Measurements from ENCODE around the gene PRR9. TPM values are rescaled to one million over a fixed set of nuclear protein-coding genes. Genes with fewer than 3 reads are reported as not detected.
A peak's percentile ranks its signal among the peaks of the same experiment; 100 is the strongest.
"Not testable (repeated sequence)": the region's sequence is repeated elsewhere in the genome, so short reads cannot be mapped to it uniquely, and the experiment has no call there.

PRR9 gene
- total and polyA plus RNA-seq, 8 donors: not detected

GRCh38 chr1:153217744-153218416 lies 496 bp downstream of the PRR9 start:
- TF ChIP-seq, protein P1, sequence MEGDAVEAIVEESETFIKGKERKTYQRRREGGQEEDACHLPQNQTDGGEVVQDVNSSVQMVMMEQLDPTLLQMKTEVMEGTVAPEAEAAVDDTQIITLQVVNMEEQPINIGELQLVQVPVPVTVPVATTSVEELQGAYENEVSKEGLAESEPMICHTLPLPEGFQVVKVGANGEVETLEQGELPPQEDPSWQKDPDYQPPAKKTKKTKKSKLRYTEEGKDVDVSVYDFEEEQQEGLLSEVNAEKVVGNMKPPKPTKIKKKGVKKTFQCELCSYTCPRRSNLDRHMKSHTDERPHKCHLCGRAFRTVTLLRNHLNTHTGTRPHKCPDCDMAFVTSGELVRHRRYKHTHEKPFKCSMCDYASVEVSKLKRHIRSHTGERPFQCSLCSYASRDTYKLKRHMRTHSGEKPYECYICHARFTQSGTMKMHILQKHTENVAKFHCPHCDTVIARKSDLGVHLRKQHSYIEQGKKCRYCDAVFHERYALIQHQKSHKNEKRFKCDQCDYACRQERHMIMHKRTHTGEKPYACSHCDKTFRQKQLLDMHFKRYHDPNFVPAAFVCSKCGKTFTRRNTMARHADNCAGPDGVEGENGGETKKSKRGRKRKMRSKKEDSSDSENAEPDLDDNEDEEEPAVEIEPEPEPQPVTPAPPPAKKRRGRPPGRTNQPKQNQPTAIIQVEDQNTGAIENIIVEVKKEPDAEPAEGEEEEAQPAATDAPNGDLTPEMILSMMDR (IDR thresholded peaks at IDR 0.05): no peak
- FAIRE-seq: no peak
- H3K27ac ChIP-seq: no peak overlapping the region
- ATAC-seq: no peak
- no peaks in the 10 kb centered on the region for H3K9me3 ChIP-seq
- no peaks in the 10 kb centered on the region for H3K36me3 ChIP-seq
- intact Hi-C loops (cut with DNase I): no loop called here
- no peak overlapping the region for H3K4me3 ChIP-seq
- H3K4me1 ChIP-seq: no peaks in the 10 kb centered on the region
- H3K27me3 ChIP-seq: no peaks in the 10 kb centered on the region
- WGBS, 2 donors: 35 to 49% methylated on average over 2 of the region's 2 CpGs
- DNase-seq: no peak

DNA sequence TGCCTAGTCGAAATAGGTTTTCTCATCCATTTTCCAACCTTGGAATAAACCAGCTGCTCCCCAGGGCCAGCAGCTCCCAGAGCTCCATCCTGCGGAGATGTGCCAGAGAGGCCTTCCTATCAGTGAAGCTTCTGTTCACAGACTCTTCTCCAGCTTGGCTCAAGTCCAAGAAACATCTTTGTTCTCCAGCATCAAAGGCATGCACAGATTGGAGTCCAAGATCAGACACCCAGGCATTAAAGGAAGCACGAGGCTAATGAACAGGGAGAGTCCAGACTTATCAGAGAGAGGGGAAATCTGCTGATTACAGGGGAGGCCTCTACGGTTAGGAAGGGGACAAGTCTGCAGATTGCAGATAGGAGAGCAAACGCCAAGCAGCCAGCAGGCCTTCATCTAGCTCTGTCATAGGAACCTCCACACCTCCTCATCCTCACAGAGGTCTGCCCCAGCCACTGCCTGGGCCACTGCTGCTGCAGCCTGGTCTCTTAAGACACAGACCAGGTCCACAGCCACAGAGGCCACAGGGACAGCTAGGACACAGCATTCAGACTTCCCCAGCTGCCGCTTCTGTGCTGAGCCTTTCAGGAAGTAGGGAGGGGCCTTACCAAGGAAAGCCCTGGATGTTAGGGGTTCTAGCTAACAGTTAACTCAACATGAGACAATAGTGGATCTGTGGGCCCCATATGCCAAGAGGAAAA lies 3.4 kb downstream of the PRR9 start:
- Histone ChIP-seq H3K4me3 (no peak overlapping the region), H3K9me3 (no peaks in the 10 kb centered on the region), H3K36me3 (no peaks in the 10 kb centered on the region), H3K4me1 (no peaks in the 10 kb centered on the region), H3K27me3 (no peaks in the 10 kb centered on the region), H3K27ac (no peak overlapping the region)
- ATAC-seq (no peak), FAIRE-seq (no peak), DNase-seq (no peak)
- 49% methylated on average over 6 of the region's 6 CpGs for WGBS, 2 donors
- TF ChIP-seq, protein P1 (IDR thresholded peaks at IDR 0.05): no peak
- intact Hi-C loops (cut with DNase I): no loop called here

- H3K27me3 ChIP-seq; intact Hi-C loops (cut with DNase I); H3K36me3 ChIP-seq; H3K4me3 ChIP-seq; H3K4me1 ChIP-seq; H3K9me3 ChIP-seq; H3K27ac ChIP-seq: not testable (repeated sequence)
- DNase-seq (peak; percentile 51 to 81 (median 74)), ATAC-seq (peak; percentile 90 to 99 (median 94)), FAIRE-seq (peak; percentile 29)
- TF ChIP-seq, protein P1 (IDR thresholded peaks at IDR 0.05): peak; percentile 55 to 75 (median 68)
- WGBS, 2 donors: 32 to 42% methylated on average over 16 of the region's 16 CpGs
Observed at GRCh38 chr1:153223040-153223891, 5.9 kb downstream of the PRR9 start.

- ATAC-seq (no peak), DNase-seq (no peak), FAIRE-seq (no peak)
- WGBS, 2 donors: 47 to 56% methylated on average over 2 of the region's 2 CpGs
- Histone ChIP-seq H3K4me3 (no peak overlapping the region), H3K27ac (no peak overlapping the region), H3K36me3 (no peaks in the 10 kb centered on the region), H3K27me3 (peaks cover 0 to 4% (median 0%) of the 10 kb centered on the region in 4 donors), H3K9me3 (no peaks in the 10 kb centered on the region), H3K4me1 (no peaks in the 10 kb centered on the region)
- TF ChIP-seq, protein P1 (IDR thresholded peaks at IDR 0.05): no peak
- intact Hi-C loops (cut with DNase I): no loop called here
Observed at GRCh38 chr1:153227810-153228209, 10.4 kb downstream of the PRR9 start.

All from pancreas (tissue), 10 donors.